GM19351 (cell line): ENCODE measurements around the gene SMIM43.
"Not testable (repeated sequence)": the region's sequence is repeated elsewhere in the genome, so short reads cannot be mapped to it uniquely, and the experiment has no call there.

Source experiments
- ATAC-seq: cut with Tn5 transposase; IDR thresholded peaks from one replicate; pipeline ENCODE4 v1.9.1; 2021; ENCODE audit warnings: mild to moderate bottlenecking, moderate library complexity; ENCODE audit not compliant: unreplicated experiment

Gene SMIM43

DNA sequence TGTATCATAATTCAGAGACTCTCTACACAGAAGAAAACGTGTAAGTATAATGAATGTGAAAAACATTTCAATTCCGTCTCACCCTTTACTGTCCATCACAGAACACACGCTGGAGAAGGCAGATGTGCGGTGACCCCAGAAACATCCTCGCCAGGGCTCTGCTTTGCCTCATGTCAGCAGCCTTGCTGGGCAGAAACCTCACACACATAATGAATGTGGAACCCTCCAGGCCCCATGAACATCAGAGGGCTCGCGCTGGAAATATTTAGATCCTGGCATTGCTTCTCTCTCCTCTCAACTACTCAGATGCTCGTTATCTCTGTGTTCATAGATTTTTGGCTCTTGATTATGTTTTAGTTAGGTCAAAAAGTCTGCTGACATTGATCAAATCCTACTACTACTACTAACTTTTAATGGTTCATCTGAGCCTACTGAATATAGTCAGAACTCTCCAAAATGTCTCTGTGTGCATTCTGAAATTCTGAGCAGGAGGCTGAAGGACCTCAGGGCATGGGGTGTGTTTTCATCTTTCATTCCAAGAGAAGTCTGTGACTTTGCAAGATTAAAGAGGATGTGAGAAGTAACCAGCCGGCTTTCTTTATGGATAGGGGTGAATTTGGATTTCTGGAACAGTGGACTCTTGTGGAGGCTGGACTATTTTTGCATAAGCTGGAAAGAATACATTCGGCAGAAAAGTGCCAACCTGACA, 27.0 kb downstream of the SMIM43 start:
- no peak for ATAC-seq

DNA sequence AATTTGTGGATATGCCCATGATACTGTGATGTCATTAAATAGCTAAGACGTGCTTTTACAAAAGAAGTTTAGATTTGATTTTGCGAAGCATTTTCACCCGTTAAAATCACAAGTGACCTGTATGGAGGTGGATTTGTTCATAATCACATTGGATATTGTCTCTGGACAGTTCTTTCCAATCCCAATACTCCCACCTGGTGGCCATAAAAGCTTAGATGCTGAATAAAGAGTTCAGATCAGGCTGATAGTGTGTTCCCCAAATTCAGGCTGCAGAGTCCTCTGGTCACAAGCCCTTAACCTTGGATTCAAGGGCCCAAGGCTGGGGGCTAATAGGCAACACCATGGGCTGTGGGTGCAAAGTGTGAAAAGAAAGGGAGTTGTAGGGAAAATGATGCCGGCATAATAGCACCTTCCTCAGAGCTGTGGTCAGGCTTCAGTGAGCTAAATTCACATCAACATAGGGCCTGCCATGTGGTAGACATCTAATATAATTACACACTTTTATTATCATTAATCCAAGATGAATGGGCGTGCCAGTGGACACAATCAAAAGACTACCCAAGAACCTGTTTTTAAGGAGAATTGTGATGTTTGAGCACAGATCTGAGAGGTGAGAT, 28.1 kb downstream of the SMIM43 start:
- no peak for ATAC-seq

DNA sequence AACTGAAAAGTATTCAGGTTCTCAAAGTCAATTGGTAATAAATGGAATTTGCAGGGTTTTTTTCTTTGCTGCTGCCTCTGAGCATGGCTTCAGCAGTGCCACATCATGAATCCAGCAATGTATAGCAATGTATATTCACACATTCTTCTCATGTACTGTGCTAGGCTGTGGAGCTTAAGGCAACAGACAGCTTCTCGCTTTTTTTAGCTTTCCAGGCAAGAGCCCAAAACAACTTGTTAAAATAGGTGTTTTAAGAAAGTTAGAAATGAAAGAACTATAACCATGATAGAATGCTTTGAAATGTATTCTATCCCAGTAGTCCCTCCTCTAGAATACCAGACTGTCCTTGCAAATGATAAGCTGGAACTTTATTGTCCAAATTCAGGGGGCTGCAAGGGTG, 30.4 kb downstream of the SMIM43 start:
- ATAC-seq = no peak

DNA sequence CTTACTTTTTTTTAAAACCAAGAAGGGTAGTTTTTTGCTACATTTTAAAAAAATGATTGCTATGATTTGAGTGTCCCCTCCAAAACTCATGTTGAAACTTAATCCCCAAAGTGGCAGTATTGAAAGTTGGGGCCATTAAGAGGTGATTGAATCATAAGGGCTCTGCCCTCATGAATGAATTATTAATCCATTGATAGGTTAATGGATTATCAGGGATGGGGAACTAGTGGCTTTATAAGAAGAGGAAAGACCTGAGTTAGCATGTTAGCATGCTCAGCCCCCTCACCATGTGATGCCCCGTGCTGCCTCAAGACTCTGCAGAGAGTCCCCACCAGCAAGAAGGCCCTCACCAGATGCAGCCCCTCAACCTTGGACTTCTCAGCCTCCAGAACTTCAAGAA, 31.0 kb downstream of the SMIM43 start:
- ATAC-seq = no peak

DNA sequence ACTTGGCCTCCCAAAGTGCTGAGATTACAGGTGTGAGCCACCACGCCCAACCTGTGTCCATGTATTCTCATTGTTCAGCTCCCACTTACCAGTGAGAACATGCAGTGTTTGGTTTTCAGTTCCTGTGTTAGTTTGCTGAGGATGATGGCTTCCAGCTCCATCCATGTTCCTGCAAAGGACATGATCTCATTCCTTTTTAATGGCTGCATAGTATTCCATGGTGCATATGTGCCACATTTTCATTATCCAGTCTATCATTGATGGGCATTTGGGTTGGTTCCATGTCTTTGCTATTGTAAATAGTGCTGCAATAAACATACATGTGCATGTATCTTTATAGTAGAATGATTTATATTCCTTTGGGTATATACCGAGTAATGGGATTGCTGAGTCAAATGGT, 35.2 kb downstream of the SMIM43 start:
- not testable (repeated sequence) for ATAC-seq

DNA sequence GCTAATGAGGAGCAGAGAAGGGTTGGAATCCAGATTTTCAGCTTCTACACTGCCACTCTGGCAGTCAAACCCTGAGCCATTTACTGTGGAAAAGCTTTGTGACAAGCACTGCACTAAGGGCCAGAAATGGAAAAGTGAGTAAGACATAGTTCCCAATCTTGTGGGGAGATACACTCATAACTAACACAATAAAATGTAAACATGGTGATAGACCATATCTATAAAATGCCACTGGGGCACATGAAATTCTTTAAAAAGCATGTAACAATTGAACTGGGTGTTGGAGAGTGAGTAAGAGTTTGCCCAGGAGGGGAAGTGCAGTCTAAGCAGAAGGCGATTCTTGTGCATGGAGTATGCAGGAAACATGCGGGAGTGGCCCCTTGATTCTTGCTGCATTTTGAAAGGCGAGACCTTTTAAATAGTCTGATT, 36.2 kb downstream of the SMIM43 start:
- no peak for ATAC-seq

DNA sequence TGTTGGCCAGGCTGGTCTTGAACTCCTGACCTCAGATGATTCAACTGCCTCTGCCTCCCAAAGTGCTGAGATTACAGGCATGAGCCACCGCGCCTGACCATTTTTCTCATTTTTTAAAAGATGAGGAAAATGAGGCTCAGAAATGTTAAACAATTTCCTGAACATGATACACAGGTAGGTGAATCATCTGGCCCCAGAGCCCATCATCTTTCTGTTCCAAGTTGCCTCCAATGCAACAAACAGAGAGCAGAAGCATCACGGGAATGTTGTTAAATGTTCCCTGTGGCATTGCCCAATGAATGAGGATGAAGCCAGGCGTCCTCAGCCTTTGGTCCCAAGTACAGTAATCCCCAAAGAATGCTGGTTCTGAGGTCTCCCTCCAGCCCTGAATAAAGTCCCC, 36.9 kb downstream of the SMIM43 start:
- ATAC-seq = no peak

DNA sequence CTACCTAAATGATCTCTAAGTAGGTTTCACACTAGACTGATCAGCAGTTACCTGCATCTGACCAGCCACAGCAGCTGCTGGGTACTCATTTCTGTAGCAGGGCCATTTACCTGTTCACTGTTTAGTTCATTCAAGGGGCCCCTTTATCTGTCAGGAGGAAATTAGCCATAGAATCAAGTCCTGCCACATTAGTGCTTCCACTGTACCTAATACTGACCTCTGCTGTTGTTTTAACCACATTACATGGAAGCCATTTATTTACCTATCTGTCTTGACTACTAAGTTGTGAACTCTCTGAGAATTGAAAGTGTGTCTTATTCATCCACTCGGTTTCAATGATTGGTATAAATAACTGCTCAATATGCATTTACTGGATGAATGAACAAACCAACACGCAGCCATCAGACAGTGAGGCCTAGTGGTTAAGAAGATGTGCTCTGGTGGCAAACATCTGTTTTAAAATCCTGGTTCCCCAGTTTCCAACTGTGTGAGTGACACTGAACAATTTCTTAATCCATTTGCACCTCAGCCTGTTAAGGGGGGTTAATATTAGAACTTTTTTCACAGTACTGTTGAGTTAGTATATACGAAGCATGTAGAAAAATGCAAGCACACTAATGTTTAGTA, 38.2 kb downstream of the SMIM43 start:
- peak; percentile 96 for ATAC-seq

DNA sequence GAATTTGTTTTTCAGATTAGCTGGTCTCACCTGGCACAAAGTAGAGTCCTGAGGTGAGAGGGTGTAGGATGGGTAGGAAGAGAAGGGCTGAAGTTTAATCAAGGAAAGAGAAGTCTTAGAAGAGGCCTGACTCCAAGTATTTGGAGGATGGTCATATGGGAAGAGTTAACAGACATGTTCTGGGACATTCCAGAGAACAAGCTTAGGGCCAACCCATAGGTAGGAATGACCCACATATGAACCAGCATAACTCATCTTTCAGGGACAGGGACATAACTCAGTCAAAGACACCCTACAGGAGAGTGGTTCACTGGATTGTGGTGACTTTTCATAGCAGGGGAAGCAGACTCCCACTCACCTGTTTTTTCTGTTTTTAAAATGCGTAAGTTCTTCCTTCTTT, 40.3 kb downstream of the SMIM43 start:
- ATAC-seq = no peak

DNA sequence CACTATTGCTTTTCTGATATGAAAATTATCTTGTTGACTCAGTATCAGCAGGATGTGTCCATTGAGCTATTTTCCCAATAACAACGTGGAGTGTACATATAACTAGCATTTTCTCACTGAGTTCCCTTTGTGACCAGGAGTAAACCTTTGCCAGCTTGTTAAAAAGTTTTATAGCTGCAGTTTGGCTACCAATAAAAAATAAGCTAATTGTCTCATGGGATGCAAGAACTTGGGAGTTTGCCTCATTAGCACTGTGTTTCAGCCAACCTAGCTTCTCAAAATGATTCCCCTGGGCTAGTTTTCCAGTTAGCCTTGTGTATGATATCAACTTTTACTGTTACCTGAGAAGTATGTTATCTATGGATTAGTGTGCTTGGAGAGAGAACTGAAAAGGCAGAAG, 43.3 kb downstream of the SMIM43 start:
- ATAC-seq = no peak

DNA sequence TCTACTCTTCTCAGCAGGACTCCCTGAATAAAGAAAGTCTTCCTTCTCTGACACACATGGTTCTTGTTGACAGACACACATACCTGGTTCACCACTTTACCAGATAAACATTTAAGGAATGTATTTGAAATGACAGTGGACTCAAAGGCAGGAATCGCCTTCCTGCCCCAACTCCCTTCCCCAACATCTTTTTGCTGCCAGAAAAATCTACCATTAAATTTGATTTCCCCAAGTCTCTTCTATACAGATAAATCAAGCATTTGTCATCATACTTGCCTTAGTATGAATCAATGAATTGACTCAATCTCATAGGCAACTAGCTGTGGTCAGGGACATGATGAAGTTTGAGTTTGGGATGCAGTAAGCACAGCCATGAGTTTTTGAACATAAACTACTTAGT, 44.9 kb downstream of the SMIM43 start:
- no peak for ATAC-seq

DNA sequence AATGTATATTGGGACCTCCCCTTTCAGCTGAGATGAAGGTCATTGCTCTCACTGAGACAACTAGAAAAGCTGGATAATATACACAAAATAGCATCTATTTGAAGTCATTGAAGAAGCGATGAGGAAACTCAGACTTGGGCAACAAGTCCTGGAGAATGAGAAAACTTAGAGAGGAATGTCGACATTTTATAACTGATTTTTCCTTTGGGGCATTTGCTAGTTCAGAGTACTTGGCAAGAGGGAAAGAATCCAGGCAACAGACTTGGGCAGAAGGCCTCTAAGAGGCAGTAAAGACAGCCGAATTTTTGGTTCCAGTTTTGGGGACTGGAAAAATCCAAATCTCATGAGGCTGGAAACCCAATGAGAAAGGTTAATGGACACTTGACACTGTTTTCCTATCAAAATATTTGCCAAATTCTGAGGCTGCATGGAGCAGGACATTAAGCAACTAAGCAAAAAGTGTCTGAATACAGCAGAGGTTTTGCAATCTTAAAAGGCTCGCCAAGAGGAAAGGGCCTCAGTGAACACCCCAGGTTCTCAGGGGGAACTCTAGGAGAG, 47.2 kb downstream of the SMIM43 start:
- ATAC-seq = no peak

DNA sequence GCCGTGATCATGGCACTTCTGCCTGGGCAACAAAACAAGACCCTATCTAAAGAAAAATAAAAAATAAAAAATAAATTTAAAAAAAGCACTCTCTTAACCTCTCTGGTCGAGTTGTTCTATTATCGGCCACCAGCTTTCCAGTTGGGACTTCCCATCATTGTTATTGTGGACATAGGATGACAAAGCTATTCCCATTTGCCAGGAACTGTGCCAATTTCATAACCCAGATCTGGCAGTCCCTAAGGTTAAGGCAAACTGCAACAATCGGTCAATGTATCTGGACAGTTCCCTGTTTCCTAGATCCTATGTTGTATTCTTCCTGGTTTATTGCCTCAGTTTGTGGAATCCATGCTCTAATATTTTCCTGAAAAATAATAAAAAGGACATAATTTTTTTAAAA, 50.4 kb downstream of the SMIM43 start:
- ATAC-seq = no peak

DNA sequence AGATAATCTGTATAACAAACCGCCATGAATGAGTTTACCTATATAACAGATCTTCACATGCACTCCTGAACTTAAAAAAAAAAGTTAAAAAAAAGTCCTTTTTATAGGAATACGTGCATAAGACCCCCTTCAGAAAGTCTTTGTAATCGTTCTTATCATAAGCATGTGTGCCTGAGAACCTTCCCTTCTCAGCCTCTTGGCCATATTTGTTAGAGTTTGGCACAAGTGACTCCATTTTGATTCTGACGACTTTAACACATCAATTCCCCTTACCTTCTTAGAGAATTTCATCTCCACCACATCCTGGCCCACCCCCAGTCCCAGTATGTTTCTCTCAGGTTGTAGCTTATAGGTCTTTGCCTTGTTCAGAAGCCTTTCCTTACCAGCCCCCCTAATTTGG, 52.2 kb downstream of the SMIM43 start:
- no peak for ATAC-seq

DNA sequence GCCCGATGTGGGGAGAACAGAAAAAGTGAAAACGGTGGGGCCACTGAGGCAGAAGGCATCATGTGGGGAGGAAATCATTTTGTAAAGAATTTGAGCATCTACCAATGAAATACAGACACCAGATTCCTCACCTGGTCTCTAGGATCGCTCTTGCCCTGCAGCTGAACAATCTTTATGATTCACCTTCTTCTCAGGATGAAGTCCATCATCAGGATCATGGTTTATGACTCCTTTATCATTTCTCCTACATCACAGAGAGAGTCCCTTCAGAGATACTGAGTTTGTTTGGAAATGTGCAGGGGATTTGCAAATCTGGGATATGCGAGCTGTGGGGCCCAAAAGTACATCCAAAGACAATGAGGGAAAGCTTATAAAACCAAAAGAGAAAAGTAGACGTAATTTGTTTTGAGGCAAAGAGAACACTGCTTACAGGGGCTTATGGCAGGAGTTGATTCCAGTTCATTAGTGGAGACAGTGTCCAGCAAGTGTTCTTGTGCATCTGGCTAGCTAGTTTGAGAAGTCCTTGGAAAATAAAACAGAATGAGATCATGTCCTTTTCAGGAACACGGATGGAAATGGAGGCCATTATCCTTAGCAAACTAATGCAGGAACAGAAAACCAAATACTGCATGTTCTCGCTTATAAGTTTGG, 52.8 kb downstream of the SMIM43 start:
- ATAC-seq = peak; percentile 2

DNA sequence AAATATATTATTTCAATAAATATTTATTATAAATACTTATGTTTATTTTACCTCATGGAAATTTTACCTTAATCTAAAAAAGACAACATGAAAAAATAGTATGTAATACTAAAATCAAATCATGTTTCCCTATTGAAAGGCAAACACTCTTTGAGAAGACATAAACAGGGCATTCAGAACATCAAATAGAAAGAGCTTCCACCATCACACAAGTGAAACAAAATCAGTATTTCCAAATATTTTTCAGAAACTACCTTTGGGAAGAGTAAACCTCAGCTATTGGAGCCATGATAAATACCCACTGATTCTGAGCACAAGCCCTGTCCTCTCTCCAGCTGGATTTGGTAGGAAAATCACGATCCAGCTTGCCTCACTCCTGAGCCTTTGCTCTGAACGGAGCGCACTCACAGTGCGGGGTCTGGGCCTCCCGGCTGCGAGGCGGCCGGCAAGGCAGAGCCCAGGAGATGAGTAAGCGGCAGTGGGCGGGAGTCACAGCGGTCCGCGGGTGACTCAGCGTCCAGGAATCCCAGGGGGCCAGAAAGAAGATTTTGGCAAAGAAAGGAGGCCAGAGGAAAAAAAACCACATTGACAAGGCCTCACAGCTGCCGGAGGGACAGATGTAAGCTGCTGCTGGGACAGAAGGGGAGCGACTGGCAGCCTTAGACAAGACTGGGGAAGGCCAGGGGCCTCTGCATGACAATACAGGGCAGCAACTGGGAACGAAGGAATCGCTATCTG, 53.5 kb downstream of the SMIM43 start:
- ATAC-seq = peak; percentile 87

DNA sequence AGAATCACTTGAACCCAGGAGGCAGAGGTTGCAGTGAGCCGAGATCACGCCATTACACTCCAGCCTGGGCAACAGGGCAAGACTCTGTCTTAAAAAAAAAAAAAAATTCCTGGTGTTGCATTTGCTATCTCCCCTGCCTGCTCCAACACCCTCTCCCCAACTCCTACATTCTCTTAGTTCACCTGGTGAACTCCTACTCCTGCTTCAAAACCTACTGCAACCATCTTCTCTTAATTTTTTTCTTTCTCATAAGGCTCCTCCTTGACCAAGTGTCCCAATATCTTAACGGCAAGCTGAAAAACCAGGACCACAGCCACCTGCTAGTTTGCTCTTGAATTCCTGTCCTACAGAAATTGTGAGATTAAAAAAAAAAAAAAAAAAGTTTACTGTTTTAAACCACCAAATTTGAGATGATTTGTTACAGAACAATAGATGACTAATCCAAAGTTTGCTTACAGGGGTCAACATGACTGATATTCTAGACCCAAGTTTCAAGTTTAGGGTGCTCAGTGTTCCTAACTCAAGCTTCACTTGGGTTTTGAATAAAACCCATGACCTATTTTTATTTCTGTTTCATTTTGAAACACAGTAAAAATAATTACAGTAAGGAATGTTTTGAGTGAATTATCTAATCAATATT, 55.1 kb downstream of the SMIM43 start:
- ATAC-seq = no peak
